A549 (cell line): ENCODE data around the gene UBE2A.

ENCODE experiments used
- RFX5 ChIP-seq: fragments of 450-650 bp; IDR thresholded peaks from 2 replicates; pipeline ENCODE4 v1.7.1; 2014; ENCODE audit warnings: antibody characterized with exemption, mild to moderate bottlenecking, moderate library complexity
- TF ChIP-seq, protein P1 (sequence below): fragments of 450-650 bp; IDR thresholded peaks from 2 replicates; pipeline ENCODE4 v1.6.1; 2014; ENCODE audit warnings: antibody characterized with exemption

DNA sequence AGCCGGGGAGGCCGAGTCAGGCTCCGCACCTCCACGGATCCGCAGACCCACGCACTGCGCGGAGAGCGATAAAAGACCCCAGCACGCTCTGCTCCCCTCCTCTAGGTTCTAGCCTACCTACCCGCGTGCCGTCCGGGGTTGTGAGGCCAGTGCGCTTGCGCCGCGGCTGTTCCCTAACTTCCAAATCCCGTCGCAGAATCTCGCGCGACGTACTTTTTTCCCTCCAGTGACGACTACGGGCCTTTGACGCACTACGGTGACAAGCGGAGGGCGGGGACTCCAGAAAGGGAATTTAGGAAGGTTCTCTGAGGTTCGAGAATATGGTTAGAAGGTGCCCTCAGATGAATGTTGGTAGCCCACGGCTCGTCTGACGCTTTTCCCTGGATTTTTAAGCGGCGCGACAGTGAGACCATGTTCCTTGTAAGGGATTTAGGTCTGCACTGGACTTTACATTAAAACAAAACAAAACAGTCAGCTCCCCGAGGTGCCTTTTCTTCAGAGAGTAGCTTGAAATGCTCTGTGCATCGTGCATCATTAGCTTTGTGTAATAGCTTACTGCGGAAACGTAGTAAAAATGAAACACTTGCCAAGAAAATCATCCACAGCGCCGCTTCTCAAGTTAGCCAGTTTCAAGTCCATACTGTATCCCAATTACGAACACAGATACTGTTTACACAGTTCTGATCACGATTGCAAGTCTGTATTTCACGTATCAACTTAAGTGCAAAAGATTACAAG, 32.1 kb downstream of the UBE2A start, which contains the start of gene NKRF:
- no peak for TF ChIP-seq RFX5
- TF ChIP-seq, protein P1, sequence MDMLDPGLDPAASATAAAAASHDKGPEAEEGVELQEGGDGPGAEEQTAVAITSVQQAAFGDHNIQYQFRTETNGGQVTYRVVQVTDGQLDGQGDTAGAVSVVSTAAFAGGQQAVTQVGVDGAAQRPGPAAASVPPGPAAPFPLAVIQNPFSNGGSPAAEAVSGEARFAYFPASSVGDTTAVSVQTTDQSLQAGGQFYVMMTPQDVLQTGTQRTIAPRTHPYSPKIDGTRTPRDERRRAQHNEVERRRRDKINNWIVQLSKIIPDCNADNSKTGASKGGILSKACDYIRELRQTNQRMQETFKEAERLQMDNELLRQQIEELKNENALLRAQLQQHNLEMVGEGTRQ = no peak
